CD4-positive, alpha-beta T cell (primary cell): Measurements from ENCODE around the gene SUCLG2. TPM values are rescaled to one million over a fixed set of nuclear protein-coding genes. Genes with fewer than 3 reads are reported as not detected.

Experiments used
- ATAC-seq: fragments of 200-7000 bp; cut with Tn5 transposase; one replicate; pipeline ENCODE4 v1.10.0; 2022; ENCODE audit warnings: mild to moderate bottlenecking; ENCODE audit not compliant: poor library complexity
- CTCF ChIA-PET: fragments of 350-600 bp; sonication (Branson Sonifier 250); formaldehyde crosslinking; loops from one replicate; lab custom pipeline; 2021; ENCODE audit warnings: antibody characterized with exemption, inconsistent platforms; lab: Charles Lee
- POLR2A ChIA-PET: fragments of 350-600 bp; sonication (Branson Sonifier 250); formaldehyde crosslinking; loops from one replicate; lab custom pipeline; 2021; ENCODE audit warnings: antibody characterized with exemption, inconsistent platforms; lab: Charles Lee
- DNase-seq, 14 experiments: peaks; one replicate each; pipeline ENCODE4 v3.0.0-alpha.2; 2013 to 2020; ENCODE audit warnings: mixed read lengths in 2 of 14
- H3K27ac ChIP-seq, 2 donors: one replicate each; pipeline versions ENCODE4 v1.5.1 to v1.7.0; 2013; ENCODE audit warnings: low read length in 2 of 2, low read depth in 1 of 2, mild to moderate bottlenecking in 1 of 2
- H3K27me3 ChIP-seq, 2 experiments: 1 replicate in 1 of 2; 2 replicates in 1 of 2; pipeline versions ENCODE4 v1.6.1 to v1.7.0; 2013; ENCODE audit warnings: low read length in 2 of 2, control low read depth in 1 of 2, mild to moderate bottlenecking in 1 of 2, moderate library complexity in 1 of 2; ENCODE audit not compliant: insufficient read depth in 2 of 2, control insufficient read depth in 1 of 2
- H3K36me3 ChIP-seq: one replicate; pipeline ENCODE4 v1.6.1; 2013; ENCODE audit warnings: low read length, control low read depth; ENCODE audit not compliant: insufficient read depth
- H3K4me1 ChIP-seq: one replicate; pipeline ENCODE4 v1.6.1; 2013; ENCODE audit warnings: low read length, control low read depth; ENCODE audit not compliant: insufficient read depth
- H3K4me3 ChIP-seq: one replicate; pipeline ENCODE4 v1.5.1; 2013; ENCODE audit warnings: mild to moderate bottlenecking, low read length, moderate library complexity
- H3K9me3 ChIP-seq, 2 experiments: 1 replicate in 1 of 2; 2 replicates in 1 of 2; pipeline versions ENCODE4 v1.6.1 to v1.7.0; 2013; ENCODE audit warnings: low read length in 2 of 2, mild to moderate bottlenecking in 2 of 2, control low read depth in 1 of 2, moderate library complexity in 1 of 2; ENCODE audit not compliant: control insufficient read depth in 1 of 2, insufficient read depth in 1 of 2
- H3K27ac Mint-ChIP-seq: one replicate; pipeline ENCODE4 v1.8.0; 2020; ENCODE audit warnings: mixed read lengths
- H3K27me3 Mint-ChIP-seq: one replicate; pipeline ENCODE4 v1.8.0; 2021; ENCODE audit warnings: mixed read lengths
- H3K36me3 Mint-ChIP-seq: one replicate; pipeline ENCODE4 v1.8.0; 2021; ENCODE audit warnings: low read depth, mixed read lengths
- H3K4me1 Mint-ChIP-seq: one replicate; pipeline ENCODE4 v1.8.0; 2021; ENCODE audit warnings: low read depth, mixed read lengths
- H3K4me3 Mint-ChIP-seq: one replicate; pipeline ENCODE4 v1.8.0; 2020; ENCODE audit warnings: mild to moderate bottlenecking, mixed read lengths
- H3K9me3 Mint-ChIP-seq: one replicate; pipeline ENCODE4 v1.8.0; 2020; ENCODE audit warnings: mixed read lengths
- CTCF ChIP-seq: fragments of 200-600 bp; IDR thresholded peaks from one replicate; pipeline ENCODE4 v1.8.0; 2022; ENCODE audit warnings: antibody characterized with exemption, mild to moderate bottlenecking
- intact Hi-C, 2 experiments: fragments of 100-400 bp; cut with DNase I in 1 of 2; cut with micrococcal nuclease in 1 of 2; formaldehyde crosslinking; loops; one replicate each; pipeline versions ENCODE4 v1.15.1 to v1.9.0; 2023 to 2025; cut with DNase I, micrococcal nuclease
- total RNA-seq, 174 experiments: library from RNA in 2 of 174; stranded (reverse) in 2 of 174; gene quantifications; one replicate each; pipeline ENCODE4 v1.2.3 and lab custom pipeline; 2021 to 2026

SUCLG2 gene
- total RNA-seq, 2 experiments from 2014 or later: 51.7 to 52.4 TPM

- Histone ChIP-seq H3K9me3 (no peaks in the 10 kb centered on the region), H3K4me3 (peak overlapping the region; percentile 19), H3K27ac (peak overlapping the region in 1 of 2 donors; percentile 16), H3K36me3 (no peaks in the 10 kb centered on the region), H3K4me1 (peaks cover 6% of the 10 kb centered on the region), H3K27me3 (no peaks in the 10 kb centered on the region)
- peak in 3 of 14 experiments; percentile 14 to 45 (median 29) for DNase-seq
- ChIA-PET POLR2A (interaction anchor here (0.7 to 3.2 kb wide), 2 partner anchors 13 to 30 kb away, joined by 3 to 11 read pairs; no protein-coding TSS in a partner anchor), CTCF (interaction anchor here (1.1 kb wide), 1 partner anchor 48 kb away, joined by 3 read pairs; no protein-coding TSS in a partner anchor)
- no peaks in the 10 kb centered on the region for H3K27me3 Mint-ChIP-seq
- H3K9me3 Mint-ChIP-seq: no peaks in the 10 kb centered on the region
- peak overlapping the region; percentile 70 for H3K27ac Mint-ChIP-seq
- peak overlapping the region; percentile 65 for H3K4me3 Mint-ChIP-seq
- H3K36me3 Mint-ChIP-seq: no peaks in the 10 kb centered on the region
- TF ChIP-seq CTCF: no peak
- ATAC-seq: no peak
- intact Hi-C loops: no loop called here
- peaks cover 39% of the 10 kb centered on the region for H3K4me1 Mint-ChIP-seq
These were observed 31.1 kb upstream of the SUCLG2 start for GRCh38 chr3:67685499-67685898.

DNA sequence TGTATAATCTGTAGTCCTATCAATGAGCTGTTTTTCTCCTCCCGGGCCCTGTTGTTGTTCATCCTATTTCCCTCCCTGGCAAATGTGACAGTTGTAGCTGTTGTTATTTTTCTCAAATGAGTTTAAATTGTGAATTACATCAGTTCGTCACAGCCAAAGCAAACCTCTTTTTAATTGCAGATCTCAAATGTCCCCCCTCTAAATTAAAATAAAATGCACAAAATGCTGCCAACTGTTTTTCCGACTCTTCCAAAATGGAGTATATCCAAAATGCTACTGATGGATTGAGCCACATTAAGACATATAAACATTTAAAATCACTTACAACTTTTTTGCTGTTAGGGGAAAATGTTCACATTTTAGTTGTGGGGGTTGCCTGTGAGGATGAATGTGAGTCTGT lies 29.8 kb upstream of the SUCLG2 start:
- ATAC-seq: no peak
- Mint-ChIP-seq H3K36me3 (no peaks in the 10 kb centered on the region), H3K4me1 (peaks cover 48% of the 10 kb centered on the region), H3K27ac (peak overlapping the region; percentile 50), H3K27me3 (no peaks in the 10 kb centered on the region), H3K9me3 (peaks cover 2% of the 10 kb centered on the region), H3K4me3 (no peak overlapping the region)
- H3K9me3 ChIP-seq: no peaks in the 10 kb centered on the region
- no peak overlapping the region for H3K27ac ChIP-seq
- intact Hi-C loops: loop anchor here in 1 of 2 experiments (5.0 kb wide), 1 partner anchor 37 kb away; no protein-coding TSS in a partner anchor
- H3K4me3 ChIP-seq: no peak overlapping the region
- ChIA-PET CTCF (no interaction called here), POLR2A (interaction anchor here (1.0 to 3.2 kb wide), 5 partner anchors 12 to 30 kb away, joined by 3 to 11 read pairs (median 3); partner anchors contain the start of gene SUCLG2)
- DNase-seq: no peak
- no peaks in the 10 kb centered on the region for H3K36me3 ChIP-seq
- no peaks in the 10 kb centered on the region for H3K27me3 ChIP-seq
- no peak for TF ChIP-seq CTCF
- H3K4me1 ChIP-seq: peaks cover 10% of the 10 kb centered on the region

DNA sequence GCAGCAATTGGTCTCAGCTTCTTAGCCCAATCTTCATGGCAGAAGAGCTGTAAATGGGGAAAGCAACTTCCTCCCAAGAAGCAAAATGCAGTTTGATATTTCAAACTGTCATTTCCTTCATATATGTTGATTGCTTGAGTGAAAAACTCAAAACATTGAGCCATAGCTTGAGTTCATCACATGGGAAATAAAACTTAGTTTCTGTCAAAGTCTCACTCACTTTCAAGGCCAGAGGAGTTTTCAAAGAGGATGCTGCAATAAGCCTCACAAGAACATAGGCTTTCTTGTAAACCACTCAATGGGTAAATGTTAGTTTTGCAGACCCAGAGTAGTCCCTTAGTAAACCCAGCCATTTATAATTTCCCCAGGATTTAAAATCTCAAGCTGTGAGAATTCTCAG lies 29.1 kb upstream of the SUCLG2 start:
- peaks cover 55% of the 10 kb centered on the region for H3K4me1 Mint-ChIP-seq
- intact Hi-C loops: loop anchor here in 1 of 2 experiments (5.0 kb wide), 1 partner anchor 36 kb away; no protein-coding TSS in a partner anchor

More for the DNA sequence above, 29.1 kb upstream of the SUCLG2 start:
- Histone ChIP-seq H3K27me3 (no peaks in the 10 kb centered on the region), H3K36me3 (no peaks in the 10 kb centered on the region), H3K27ac (no peak overlapping the region), H3K4me1 (peaks cover 17% of the 10 kb centered on the region), H3K9me3 (no peaks in the 10 kb centered on the region), H3K4me3 (no peak overlapping the region)
- peak overlapping the region; percentile 50 for H3K27ac Mint-ChIP-seq
- ChIA-PET CTCF (no interaction called here), POLR2A (interaction anchor here (1.0 to 3.2 kb wide), 5 partner anchors 12 to 29 kb away, joined by 3 to 11 read pairs (median 3); partner anchors contain the start of gene SUCLG2)
- ATAC-seq: no peak
- H3K36me3 Mint-ChIP-seq: no peaks in the 10 kb centered on the region
- H3K4me3 Mint-ChIP-seq: no peak overlapping the region
- no peak for DNase-seq
- TF ChIP-seq CTCF: no peak
- H3K27me3 Mint-ChIP-seq: no peaks in the 10 kb centered on the region
- peaks cover 2% of the 10 kb centered on the region for H3K9me3 Mint-ChIP-seq
